HepG2 (cell line): ENCODE data around the gene EVC. TPM values are rescaled to one million over a fixed set of nuclear protein-coding genes. Genes with fewer than 3 reads are reported as not detected.

ENCODE experiments used
- ATAC-seq: fragments of 200-7000 bp; cut with Tn5 transposase; 3 replicates; pipeline ENCODE4 v1.9.1; 2020; ENCODE audit warnings: mild to moderate bottlenecking, moderate library complexity
- BruUV-seq: library from RNA; stranded (reverse); fragments of 400-500 nt; replicated peaks from 2 replicates; lab custom pipeline; 2021; lab: Mats Ljungman, UMichigan
- CTCF ChIA-PET: fragments of 300-600 bp; formaldehyde crosslinking; extraction: SDS; loops from one replicate; lab custom pipeline; 2021; ENCODE audit warnings: low total read pairs, inconsistent platforms, low intra/inter-chr PET ratio; lab: Yijun Ruan, JAX
- POLR2A ChIA-PET: fragments of 350-600 bp; sonication (Branson Sonifier 250); formaldehyde crosslinking; loops from one replicate; lab custom pipeline; 2020; ENCODE audit warnings: antibody characterized with exemption, inconsistent platforms; lab: Yijun Ruan, JAX
- DNase-seq: peaks from one replicate; pipeline ENCODE4 v3.0.0-alpha.2; 2015; ENCODE audit warnings: low spot score
- FAIRE-seq: peaks from 3 replicates; lab custom pipeline; 2011; peaks lifted over from hg19 to GRCh38; lab: Jason Lieb, UNC
- H2AFZ ChIP-seq: one replicate; pipeline ENCODE4 v1.6.1; 2011; ENCODE audit warnings: low read length, inconsistent platforms
- H3K27ac ChIP-seq: fragments of 300-600 bp; 3 replicates; pipeline ENCODE4 v1.8.0; 2011; ENCODE audit warnings: mixed run types, mild to moderate bottlenecking, mixed read lengths, low read length, inconsistent platforms; ENCODE audit not compliant: insufficient read depth; ENCODE audit errors: extremely low read length
- H3K27me3 ChIP-seq, 2 experiments: fragments of 200-600 bp in 1 of 2; 2 replicates in 1 of 2; 3 replicates in 1 of 2; pipeline versions ENCODE4 v1.6.0 to v1.8.0; 2011; ENCODE audit warnings: low read length in 2 of 2, mild to moderate bottlenecking in 2 of 2, moderate library complexity in 2 of 2, inconsistent platforms in 1 of 2; ENCODE audit not compliant: insufficient read depth in 2 of 2, control insufficient read depth in 1 of 2
- H3K36me3 ChIP-seq, 2 experiments: fragments of 200-600 bp in 1 of 2; replicated peaks in 1 of 2; 2 replicates in 1 of 2; 3 replicates in 1 of 2; pipeline versions ENCODE4 v1.5.1 to v1.8.0; 2011; ENCODE audit warnings: low read length in 2 of 2, inconsistent platforms in 1 of 2; ENCODE audit not compliant: insufficient read depth in 2 of 2, control insufficient read depth in 1 of 2
- H3K4me1 ChIP-seq: 2 replicates; pipeline ENCODE4 v1.5.1; 2012; ENCODE audit warnings: low read length, inconsistent platforms; ENCODE audit not compliant: insufficient read depth
- H3K4me2 ChIP-seq: 2 replicates; pipeline ENCODE4 v1.6.0; 2011; ENCODE audit warnings: low read depth, low read length, inconsistent platforms
- H3K4me3 ChIP-seq, 3 experiments: fragments of 200-600 bp in 1 of 3; sonication (generic), shearing (Covaris generic) in 1 of 3; replicated peaks in 1 of 3; 2 replicates each; pipeline ENCODE4 v1.5.1; 2011 to 2016; ENCODE audit warnings: low read length in 3 of 3, inconsistent platforms in 2 of 3, low read depth in 2 of 3, mild to moderate bottlenecking in 2 of 3, control low read depth in 1 of 3, mixed read lengths in 1 of 3; ENCODE audit not compliant: insufficient read depth in 1 of 3
- H3K79me2 ChIP-seq: one replicate; pipeline ENCODE4 v1.6.1; 2011; ENCODE audit warnings: low read length, inconsistent platforms; ENCODE audit not compliant: insufficient read depth
- H3K9ac ChIP-seq: 2 replicates; pipeline ENCODE4 v1.6.0; 2011; ENCODE audit warnings: mild to moderate bottlenecking, low read depth, low read length, inconsistent platforms; ENCODE audit not compliant: insufficient read depth
- H3K9me3 ChIP-seq: 2 replicates; pipeline ENCODE4 v1.5.1; 2012; ENCODE audit warnings: mild to moderate bottlenecking, low read length
- H4K20me1 ChIP-seq: 2 replicates; pipeline ENCODE4 v1.6.0; 2011; ENCODE audit warnings: inconsistent platforms, mild to moderate bottlenecking, low read length, moderate library complexity; ENCODE audit not compliant: insufficient read depth
- CAMTA2 ChIP-seq: sonication (generic); formaldehyde crosslinking; IDR thresholded peaks from 2 replicates; pipeline ENCODE4 v1.4.0; 2020; ENCODE audit warnings: mild to moderate bottlenecking, missing genetic modification reagents, borderline replicate concordance
- NFE2L1 ChIP-seq: sonication (generic); formaldehyde crosslinking; IDR thresholded peaks from 2 replicates; pipeline ENCODE4 v1.4.0; 2020; ENCODE audit warnings: missing genetic modification reagents, mild to moderate bottlenecking, borderline replicate concordance
- POLR2AphosphoS5 ChIP-seq: IDR thresholded peaks from 2 replicates; pipeline ENCODE4 v1.6.1; 2012; ENCODE audit warnings: low read depth, low read length
- TCF7 ChIP-seq: sonication (generic); IDR thresholded peaks from 2 replicates; pipeline ENCODE4 v1.6.1; 2016; ENCODE audit warnings: antibody characterized with exemption, low read depth
- THAP9 ChIP-seq: sonication (generic); formaldehyde crosslinking; IDR thresholded peaks from 2 replicates; pipeline ENCODE4; 2020; ENCODE audit warnings: missing genetic modification reagents, mild to moderate bottlenecking, borderline replicate concordance
- ZGPAT ChIP-seq: IDR thresholded peaks from 2 replicates; pipeline ENCODE4 v1.6.1; 2016; ENCODE audit warnings: mild to moderate bottlenecking
- ZMYM2 ChIP-seq: sonication (generic); formaldehyde crosslinking; IDR thresholded peaks from 2 replicates; pipeline ENCODE4 v1.8.0; 2022; ENCODE audit warnings: mild to moderate bottlenecking, missing genetic modification reagents
- ZNF616 ChIP-seq: sonication (generic); formaldehyde crosslinking; IDR thresholded peaks from 2 replicates; pipeline ENCODE4 v1.5.0; 2020; ENCODE audit warnings: low read depth, mild to moderate bottlenecking, missing genetic modification reagents
- WGBS: methylation state at CpG from one replicate; pipeline ENCODE4 v1.1.6; 2017; ENCODE audit warnings: low lambda C conversion rate; 5-methylcytosine and 5-hydroxymethylcytosine counted together
- in situ Hi-C: cut with HindIII; loops from 2 replicates; pipeline ENCODE4 v1.10.0; 2017; ENCODE audit warnings: low pct_unique_long_range_greater_than_20kb; ENCODE audit not compliant: extremely low pct_ligation_motif_present
- intact Hi-C: fragments of 100-400 bp; cut with micrococcal nuclease; formaldehyde crosslinking; loops from one replicate; pipeline ENCODE4 v1.10.0; 2022; ENCODE audit not compliant: unreplicated experiment
- polyA plus RNA-seq, 8 experiments: library from polyadenylated mRNA; depleted of rRNA in 3 of 8; stranded (reverse) in 7 of 8; unstranded in 1 of 8; fragments of >200 nt; fragmentation: Illumina TruSeq in 4 of 8; extraction: Trizol in 4 of 8; gene quantifications; 2 replicates each; pipeline versions ENCODE4 v1.2.1 to v1.2.3, GENCODE V29; 2011 to 2016; ENCODE audit warnings: low read depth in 4 of 8, missing spikeins in 1 of 8, mixed read lengths in 1 of 8; ENCODE audit not compliant: insufficient read depth in 1 of 8
- total RNA-seq, 5 experiments: library from RNA; depleted of rRNA; stranded (reverse); fragments of >200 nt; fragmentation: Illumina TruSeq; extraction: Trizol; gene quantifications; 2 replicates each; pipeline ENCODE4 v1.2.3, GENCODE V29; 2016; ENCODE audit warnings: low read depth in 1 of 5

Gene EVC
- total and polyA plus RNA-seq, 2 of the 13 experiments (the other 11 are each of a cell fraction or from before 2014, with no cell fraction given), result 3.1 to 4.9 TPM

- Histone ChIP-seq H3K9ac (no peak overlapping the region), H3K27ac (no peak overlapping the region), H3K79me2 (no peaks in the 10 kb centered on the region), H3K4me1 (no peaks in the 10 kb centered on the region), H3K36me3 (peaks cover 7 to 33% of the 10 kb centered on the region in 2 experiments), H3K4me2 (no peak overlapping the region), H4K20me1 (no peaks in the 10 kb centered on the region), H3K9me3 (no peaks in the 10 kb centered on the region), H3K27me3 (no peaks in the 10 kb centered on the region), H2AFZ (no peak overlapping the region), H3K4me3 (no peak overlapping the region)
- 93% methylated on average over 11 of the region's 11 CpGs for WGBS
- ATAC-seq (no peak), FAIRE-seq (no peak), DNase-seq (no peak)
- no TSS peak for BruUV-seq
- intact Hi-C loops, result no loop called here
- TF ChIP-seq POLR2AphosphoS5 (no peak), TCF7 (no peak), ZNF616 (CRISPR knock-in tag) (no peak), ZGPAT (CRISPR knock-in tag) (no peak), CAMTA2 (CRISPR knock-in tag) (no peak), ZMYM2 (CRISPR knock-in tag) (no peak), THAP9 (no peak), NFE2L1 (CRISPR knock-in tag) (no peak)
- POLR2A ChIA-PET, result no interaction called here
- in situ Hi-C loops, result no loop called here
- CTCF ChIA-PET, result no interaction called here
Observed at GRCh38 chr4:5747738-5748375, 36.9 kb downstream of the EVC start.
